GM23338 (cell line): ENCODE results near the gene REXO5. TPM values are rescaled to one million over a fixed set of nuclear protein-coding genes. Genes with fewer than 3 reads are reported as not detected.

ENCODE experiments used
- ATAC-seq: fragments of 200-7000 bp; cut with Tn5 transposase; 3 replicates; pipeline ENCODE4 v1.9.1; 2020
- DNase-seq: peaks from one replicate; pipeline ENCODE4 v3.0.0-alpha.2; 2015; ENCODE audit warnings: low spot score
- H2AFZ ChIP-seq: fragments of 200-600 bp; sonication (generic); 2 replicates; pipeline ENCODE4 v1.8.0; 2016; ENCODE audit warnings: antibody characterized with exemption, mild to moderate bottlenecking, moderate library complexity
- H3F3A ChIP-seq: fragments of 200-600 bp; sonication (generic); replicated peaks from 2 replicates; pipeline ENCODE4 v1.8.0; 2017; ENCODE audit warnings: antibody characterized with exemption, mixed run types, low read depth
- H3K27ac ChIP-seq: fragments of 200-600 bp; sonication (generic); 2 replicates; pipeline ENCODE4 v1.6.1; 2016; ENCODE audit warnings: low read depth
- H3K27me3 ChIP-seq: fragments of 200-600 bp; sonication (generic); 2 replicates; pipeline ENCODE4 v1.8.0; 2016; ENCODE audit warnings: mild to moderate bottlenecking, mixed run types, moderate library complexity; ENCODE audit not compliant: insufficient read depth
- H3K36me3 ChIP-seq: fragments of 200-600 bp; sonication (generic); 2 replicates; pipeline ENCODE4 v1.8.0; 2016; ENCODE audit warnings: mild to moderate bottlenecking; ENCODE audit not compliant: insufficient read depth
- H3K4me1 ChIP-seq: fragments of 200-600 bp; sonication (generic); 2 replicates; pipeline ENCODE4 v1.8.0; 2016; ENCODE audit warnings: mild to moderate bottlenecking, moderate library complexity; ENCODE audit not compliant: insufficient read depth
- H3K4me2 ChIP-seq: fragments of 200-600 bp; sonication (generic); 2 replicates; pipeline ENCODE4 v1.7.1; 2017; ENCODE audit warnings: mixed run types
- H3K4me3 ChIP-seq: fragments of 200-600 bp; sonication (generic); 2 replicates; pipeline ENCODE4 v1.6.1; 2016; ENCODE audit warnings: mixed run types
- H3K79me2 ChIP-seq: fragments of 200-600 bp; sonication (generic); replicated peaks from 2 replicates; pipeline ENCODE4 v1.8.0; 2017; ENCODE audit warnings: mild to moderate bottlenecking; ENCODE audit not compliant: insufficient read depth
- H3K9me2 ChIP-seq: fragments of 200-600 bp; sonication (generic); 2 replicates; pipeline ENCODE4 v1.8.0; 2017; ENCODE audit not compliant: insufficient read depth
- H4K20me1 ChIP-seq: fragments of 200-600 bp; sonication (generic); replicated peaks from 2 replicates; pipeline ENCODE4 v1.8.0; 2017; ENCODE audit warnings: mild to moderate bottlenecking; ENCODE audit not compliant: insufficient read depth
- H3K27ac Mint-ChIP-seq: 2 replicates; pipeline ENCODE4 v1.8.0; 2020; ENCODE audit warnings: inconsistent platforms, mild to moderate bottlenecking, moderate library complexity, mixed read lengths
- H3K27me3 Mint-ChIP-seq: 3 replicates; pipeline ENCODE4 v1.8.0; 2022; ENCODE audit warnings: low read depth, mild to moderate bottlenecking, moderate library complexity, mixed read lengths, inconsistent platforms; ENCODE audit not compliant: insufficient read depth, poor library complexity
- H3K36me3 Mint-ChIP-seq: 3 replicates; pipeline ENCODE4 v1.8.0; 2021; ENCODE audit warnings: low read depth, mild to moderate bottlenecking, inconsistent platforms, moderate library complexity, mixed read lengths
- H3K4me1 Mint-ChIP-seq: 3 replicates; pipeline ENCODE4 v1.8.0; 2020; ENCODE audit warnings: mild to moderate bottlenecking, inconsistent platforms, mixed read lengths
- H3K4me3 Mint-ChIP-seq: 3 replicates; pipeline ENCODE4 v1.8.0; 2021; ENCODE audit warnings: moderate library complexity, mild to moderate bottlenecking, inconsistent platforms, mixed read lengths
- H3K9me3 Mint-ChIP-seq: 3 replicates; pipeline ENCODE4 v1.8.0; 2020; ENCODE audit warnings: moderate library complexity, mild to moderate bottlenecking, inconsistent platforms, mixed read lengths
- CREB1 ChIP-seq: fragments of 250-450 bp; sonication (Bioruptor Pico); IDR thresholded peaks from 2 replicates; pipeline ENCODE4 v1.5.0; 2020; ENCODE audit warnings: low read depth, mild to moderate bottlenecking, moderate library complexity
- EZH2 ChIP-seq: fragments of 200-600 bp; sonication (generic); IDR thresholded peaks from one replicate; pipeline ENCODE4 v1.8.0; 2017; ENCODE audit warnings: antibody characterized with exemption, mild to moderate bottlenecking, low read depth; ENCODE audit not compliant: unreplicated experiment
- EZH2phosphoT487 ChIP-seq: fragments of 200-600 bp; sonication (generic); IDR thresholded peaks from one replicate; pipeline ENCODE4 v1.8.1; 2018; ENCODE audit warnings: antibody characterized with exemption; ENCODE audit not compliant: unreplicated experiment
- JUNB ChIP-seq: IDR thresholded peaks from one replicate; pipeline ENCODE4 v1.6.1; 2016; ENCODE audit warnings: antibody characterized with exemption; ENCODE audit not compliant: unreplicated experiment
- NANOG ChIP-seq: IDR thresholded peaks from 2 replicates; pipeline ENCODE4 v1.6.1; 2016; ENCODE audit warnings: antibody characterized with exemption, borderline replicate concordance
- POLR2AphosphoS5 ChIP-seq: IDR thresholded peaks from 2 replicates; pipeline ENCODE4 v1.6.1; 2016; ENCODE audit warnings: antibody characterized with exemption, low read depth
- STAT1 ChIP-seq: IDR thresholded peaks from one replicate; pipeline ENCODE4 v1.6.1; 2016; ENCODE audit warnings: antibody characterized with exemption; ENCODE audit not compliant: unreplicated experiment
- ZNF114 ChIP-seq: fragments of 250-450 bp; sonication (Bioruptor Pico); IDR thresholded peaks from 2 replicates; pipeline ENCODE4 v1.5.0; 2020; ENCODE audit warnings: mild to moderate bottlenecking, moderate library complexity
- ZNF331 ChIP-seq: fragments of 250-450 bp; sonication (Bioruptor Pico); IDR thresholded peaks from 2 replicates; pipeline ENCODE4 v1.5.0; 2020; ENCODE audit warnings: low read depth, mild to moderate bottlenecking, moderate library complexity
- polyA plus RNA-seq: library from polyadenylated mRNA; unstranded; fragments of >200 nt; fragmentation: Nextera tagmentation; extraction: Ambion mirVana; gene quantifications from 2 replicates; pipeline ENCODE4 v1.2.1, GENCODE V29; 2016
- total RNA-seq: library from RNA; depleted of rRNA; stranded (reverse); fragments of >200 nt; shearing (Covaris generic); gene quantifications from 2 replicates; pipeline ENCODE4 v1.2.3, GENCODE V29; 2014
- TF ChIP-seq, protein P1 (sequence below), 2 experiments: fragments of 200-600 bp in 1 of 2; sonication (generic) in 1 of 2; conservative IDR thresholded peaks; 2 replicates each; pipeline versions ENCODE4 v1.5.1 to v1.6.1; 2016 to 2017; ENCODE audit warnings: antibody characterized with exemption in 2 of 2, low read depth in 2 of 2, mild to moderate bottlenecking in 2 of 2, moderate library complexity in 1 of 2
- TF ChIP-seq, protein P2 (sequence below): IDR thresholded peaks from one replicate; pipeline ENCODE4 v1.6.1; 2018; ENCODE audit warnings: antibody characterized with exemption; ENCODE audit not compliant: unreplicated experiment
- TF ChIP-seq, protein P3 (sequence below): IDR thresholded peaks from 2 replicates; pipeline ENCODE4 v1.6.1; 2016; ENCODE audit warnings: antibody characterized with exemption

The REXO5 gene
- total and polyA plus RNA-seq, 2 experiments from 2014 or later, result 6.5 to 6.9 TPM

DNA sequence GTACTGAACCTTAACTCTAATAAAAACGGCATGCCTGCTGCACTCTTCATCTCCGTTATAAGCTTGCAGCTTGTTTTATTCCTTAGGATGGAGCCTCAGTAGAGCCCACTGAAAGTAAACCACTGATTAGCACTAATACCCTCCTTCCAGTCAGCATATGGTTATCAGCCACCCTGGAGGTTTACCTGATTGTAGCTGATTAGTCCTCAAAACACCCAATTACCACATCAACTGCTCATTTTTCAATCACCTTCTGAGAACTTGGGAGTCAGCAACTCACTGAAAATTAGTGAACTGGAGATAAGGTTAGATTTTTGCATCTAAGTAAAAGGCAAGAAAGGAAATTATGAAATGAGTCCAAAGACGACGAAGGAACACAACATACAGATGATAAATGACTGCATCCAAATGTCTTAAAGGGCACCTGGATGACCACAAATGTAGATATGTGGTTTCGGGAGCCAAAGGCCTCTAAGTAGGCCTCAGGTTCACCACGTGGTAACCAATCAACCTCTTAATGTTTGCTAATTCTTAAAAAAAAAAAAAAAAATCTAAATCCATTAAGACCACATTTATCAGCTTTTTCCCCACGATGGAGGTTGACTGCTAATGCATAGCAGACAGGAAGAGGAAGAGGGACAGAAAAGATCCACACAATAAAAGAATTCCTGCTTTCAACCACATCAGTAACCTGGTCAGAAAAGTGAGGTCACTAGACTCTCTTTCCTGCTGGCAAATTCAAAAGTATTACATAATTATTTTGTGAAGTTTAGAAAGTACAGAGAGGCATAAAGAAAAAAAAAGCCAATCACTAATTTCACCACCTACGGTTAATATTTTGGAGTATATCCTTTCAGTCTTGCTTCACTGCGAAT, 65.9 kb downstream of the REXO5 start (continued):
- TF ChIP-seq, protein P1, sequence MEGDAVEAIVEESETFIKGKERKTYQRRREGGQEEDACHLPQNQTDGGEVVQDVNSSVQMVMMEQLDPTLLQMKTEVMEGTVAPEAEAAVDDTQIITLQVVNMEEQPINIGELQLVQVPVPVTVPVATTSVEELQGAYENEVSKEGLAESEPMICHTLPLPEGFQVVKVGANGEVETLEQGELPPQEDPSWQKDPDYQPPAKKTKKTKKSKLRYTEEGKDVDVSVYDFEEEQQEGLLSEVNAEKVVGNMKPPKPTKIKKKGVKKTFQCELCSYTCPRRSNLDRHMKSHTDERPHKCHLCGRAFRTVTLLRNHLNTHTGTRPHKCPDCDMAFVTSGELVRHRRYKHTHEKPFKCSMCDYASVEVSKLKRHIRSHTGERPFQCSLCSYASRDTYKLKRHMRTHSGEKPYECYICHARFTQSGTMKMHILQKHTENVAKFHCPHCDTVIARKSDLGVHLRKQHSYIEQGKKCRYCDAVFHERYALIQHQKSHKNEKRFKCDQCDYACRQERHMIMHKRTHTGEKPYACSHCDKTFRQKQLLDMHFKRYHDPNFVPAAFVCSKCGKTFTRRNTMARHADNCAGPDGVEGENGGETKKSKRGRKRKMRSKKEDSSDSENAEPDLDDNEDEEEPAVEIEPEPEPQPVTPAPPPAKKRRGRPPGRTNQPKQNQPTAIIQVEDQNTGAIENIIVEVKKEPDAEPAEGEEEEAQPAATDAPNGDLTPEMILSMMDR (conservative IDR thresholded peaks at IDR 0.05; ENCODE audit: low read depth in 2 of 2), result no peak
- no peak for TF ChIP-seq EZH2phosphoT487
- no peak for TF ChIP-seq STAT1
- TF ChIP-seq ZNF331 (CRISPR knock-in tag), result no peak
- TF ChIP-seq EZH2, result no peak
- TF ChIP-seq POLR2AphosphoS5, result no peak
- no peak for TF ChIP-seq JUNB
- no peak for TF ChIP-seq NANOG
- TF ChIP-seq ZNF114, result no peak
- TF ChIP-seq, protein P2, sequence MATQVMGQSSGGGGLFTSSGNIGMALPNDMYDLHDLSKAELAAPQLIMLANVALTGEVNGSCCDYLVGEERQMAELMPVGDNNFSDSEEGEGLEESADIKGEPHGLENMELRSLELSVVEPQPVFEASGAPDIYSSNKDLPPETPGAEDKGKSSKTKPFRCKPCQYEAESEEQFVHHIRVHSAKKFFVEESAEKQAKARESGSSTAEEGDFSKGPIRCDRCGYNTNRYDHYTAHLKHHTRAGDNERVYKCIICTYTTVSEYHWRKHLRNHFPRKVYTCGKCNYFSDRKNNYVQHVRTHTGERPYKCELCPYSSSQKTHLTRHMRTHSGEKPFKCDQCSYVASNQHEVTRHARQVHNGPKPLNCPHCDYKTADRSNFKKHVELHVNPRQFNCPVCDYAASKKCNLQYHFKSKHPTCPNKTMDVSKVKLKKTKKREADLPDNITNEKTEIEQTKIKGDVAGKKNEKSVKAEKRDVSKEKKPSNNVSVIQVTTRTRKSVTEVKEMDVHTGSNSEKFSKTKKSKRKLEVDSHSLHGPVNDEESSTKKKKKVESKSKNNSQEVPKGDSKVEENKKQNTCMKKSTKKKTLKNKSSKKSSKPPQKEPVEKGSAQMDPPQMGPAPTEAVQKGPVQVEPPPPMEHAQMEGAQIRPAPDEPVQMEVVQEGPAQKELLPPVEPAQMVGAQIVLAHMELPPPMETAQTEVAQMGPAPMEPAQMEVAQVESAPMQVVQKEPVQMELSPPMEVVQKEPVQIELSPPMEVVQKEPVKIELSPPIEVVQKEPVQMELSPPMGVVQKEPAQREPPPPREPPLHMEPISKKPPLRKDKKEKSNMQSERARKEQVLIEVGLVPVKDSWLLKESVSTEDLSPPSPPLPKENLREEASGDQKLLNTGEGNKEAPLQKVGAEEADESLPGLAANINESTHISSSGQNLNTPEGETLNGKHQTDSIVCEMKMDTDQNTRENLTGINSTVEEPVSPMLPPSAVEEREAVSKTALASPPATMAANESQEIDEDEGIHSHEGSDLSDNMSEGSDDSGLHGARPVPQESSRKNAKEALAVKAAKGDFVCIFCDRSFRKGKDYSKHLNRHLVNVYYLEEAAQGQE, result no peak
- TF ChIP-seq, protein P3, sequence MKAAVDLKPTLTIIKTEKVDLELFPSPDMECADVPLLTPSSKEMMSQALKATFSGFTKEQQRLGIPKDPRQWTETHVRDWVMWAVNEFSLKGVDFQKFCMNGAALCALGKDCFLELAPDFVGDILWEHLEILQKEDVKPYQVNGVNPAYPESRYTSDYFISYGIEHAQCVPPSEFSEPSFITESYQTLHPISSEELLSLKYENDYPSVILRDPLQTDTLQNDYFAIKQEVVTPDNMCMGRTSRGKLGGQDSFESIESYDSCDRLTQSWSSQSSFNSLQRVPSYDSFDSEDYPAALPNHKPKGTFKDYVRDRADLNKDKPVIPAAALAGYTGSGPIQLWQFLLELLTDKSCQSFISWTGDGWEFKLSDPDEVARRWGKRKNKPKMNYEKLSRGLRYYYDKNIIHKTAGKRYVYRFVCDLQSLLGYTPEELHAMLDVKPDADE, result no peak
- no peak for TF ChIP-seq CREB1 (CRISPR knock-in tag)

DNA sequence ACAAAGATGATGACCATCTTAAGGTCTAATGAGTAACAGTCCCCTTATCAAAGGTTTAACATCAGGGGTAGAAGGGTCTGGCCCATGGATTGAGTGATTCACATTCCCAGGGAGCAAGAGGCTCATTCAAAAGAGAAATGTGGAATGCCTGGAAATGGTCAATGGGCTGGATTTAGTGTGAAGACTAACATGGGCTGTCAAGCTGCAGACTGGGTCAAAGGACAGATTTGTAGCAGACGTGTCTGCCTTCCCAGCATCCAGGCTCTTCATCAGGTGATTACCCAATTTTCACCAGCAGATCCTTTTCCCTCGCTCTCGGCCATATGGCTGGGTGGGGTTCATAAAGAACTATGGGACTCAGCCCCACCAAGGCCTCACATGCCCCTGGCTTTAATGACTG, 67.0 kb downstream of the REXO5 start:
- Histone ChIP-seq H3K4me3 (no peak overlapping the region), H3K27me3 (no peaks in the 10 kb centered on the region), H3K79me2 (peaks cover 94% of the 10 kb centered on the region), H2AFZ (no peak overlapping the region), H3K4me1 (peaks cover 12% of the 10 kb centered on the region; the same call in 1 of the 2 replicates), H3K9me2 (no peaks in the 10 kb centered on the region), H3F3A (no peaks in the 10 kb centered on the region), H3K4me2 (no peak overlapping the region), H4K20me1 (peaks cover 18% of the 10 kb centered on the region), H3K36me3 (no peaks in the 10 kb centered on the region), H3K27ac (no peak overlapping the region)
- no peaks in the 10 kb centered on the region for H3K36me3 Mint-ChIP-seq
- DNase-seq (no peak), ATAC-seq (no peak)
- H3K27ac Mint-ChIP-seq, result 0 out of 2 replicates have a peak overlapping the region, but pooled peaks have one; percentile 23
- no peak overlapping the region for H3K4me3 Mint-ChIP-seq
- H3K9me3 Mint-ChIP-seq, result no peaks in the 10 kb centered on the region
- peaks cover 35% of the 10 kb centered on the region for H3K4me1 Mint-ChIP-seq
- H3K27me3 Mint-ChIP-seq, result no peaks in the 10 kb centered on the region
- TF ChIP-seq EZH2phosphoT487 (no peak), EZH2 (no peak), ZNF114 (no peak)
- TF ChIP-seq, protein P3, result no peak
